H1 (cell line): ENCODE data around the gene GNG12. TPM values are rescaled to one million over a fixed set of nuclear protein-coding genes. Genes with fewer than 3 reads are reported as not detected.

ENCODE experiments used
- polyA plus RNA-seq, 7 experiments: library from polyadenylated mRNA; depleted of rRNA in 3 of 7; stranded (reverse) in 5 of 7; unstranded in 2 of 7; fragments of >200 nt in 5 of 7; fragments of 200-250 nt in 2 of 7; gene quantifications; 1 replicate in 5 of 7; 2 replicates in 1 of 7; 4 replicates in 1 of 7; pipeline versions ENCODE4 v1.2.1 to v1.2.3, GENCODE V29; 2011 to 2013; ENCODE audit warnings: missing spikeins in 2 of 7, mixed read lengths in 2 of 7
- total RNA-seq: library from RNA; stranded (reverse); fragmentation: NEBNext Ultra II Directional; extraction: Animal tissue kit (Norgen Biotek cat#: 25700); gene quantifications from 2 replicates; pipeline ENCODE4 v1.2.1, GENCODE V29; 2021
- TF ChIP-seq, protein P1 (sequence below): IDR thresholded peaks from 2 replicates; pipeline ENCODE4 v1.6.1; 2012; ENCODE audit warnings: inconsistent platforms

GNG12 gene
- total and polyA plus RNA-seq, 2 of the 8 experiments (the other 6 are each of a cell fraction or from before 2014, with no cell fraction given), result 11.4 to 35.8 TPM

DNA sequence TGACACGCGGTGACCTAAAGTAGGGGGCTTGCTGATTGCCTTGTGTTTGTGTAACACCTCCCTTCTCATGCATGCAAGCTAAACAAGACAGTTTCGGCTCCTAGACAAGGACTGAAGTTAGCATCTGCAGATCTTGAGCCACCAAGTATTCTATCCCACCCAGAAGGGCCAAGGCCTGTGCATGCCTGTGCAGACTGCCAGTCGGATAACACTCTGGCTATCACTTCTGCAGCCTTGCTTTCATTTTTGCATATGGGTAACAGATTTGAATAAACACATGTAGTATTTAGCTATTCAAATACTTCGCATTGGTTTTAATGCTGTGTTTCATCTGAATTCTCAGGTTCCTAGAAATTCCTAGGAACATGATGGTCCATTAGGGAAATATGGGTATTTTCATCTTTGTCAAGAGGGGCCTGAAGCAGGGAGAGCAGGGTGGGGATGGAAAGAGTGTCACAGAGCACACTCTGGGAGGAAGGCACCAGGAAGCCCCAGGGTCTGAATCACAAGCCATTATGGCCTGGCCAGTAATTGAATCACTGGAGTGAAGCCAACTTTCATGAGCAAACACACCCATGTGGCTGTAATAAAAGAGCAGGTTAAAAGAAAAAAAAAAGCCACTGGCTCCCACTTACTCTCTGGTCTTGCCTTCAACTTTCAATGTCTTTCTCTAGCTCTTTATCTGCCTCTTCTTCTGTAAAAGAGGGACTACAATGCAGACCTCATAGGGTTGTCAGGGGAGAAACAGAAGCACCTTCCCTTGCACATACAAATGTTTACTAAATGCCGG is 120.0 kb downstream of the GNG12 start (continued):
- TF ChIP-seq, protein P1, sequence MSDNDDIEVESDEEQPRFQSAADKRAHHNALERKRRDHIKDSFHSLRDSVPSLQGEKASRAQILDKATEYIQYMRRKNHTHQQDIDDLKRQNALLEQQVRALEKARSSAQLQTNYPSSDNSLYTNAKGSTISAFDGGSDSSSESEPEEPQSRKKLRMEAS, result no peak
